Measurements from ENCODE around the gene STN1. TPM values are rescaled to one million over a fixed set of nuclear protein-coding genes. Genes with fewer than 3 reads are reported as not detected.

Gene STN1
- total and polyA plus RNA-seq, 2 of the 8 experiments (the other 6 are each of a cell fraction or from before 2014, with no cell fraction given) = 10.1 to 12.4 TPM

GRCh38 chr10:103958996-103959395 lies 41.0 kb upstream of the STN1 start (continued):
- TF ChIP-seq SIX5 (IDR thresholded peaks at IDR 0.05; ENCODE audit: low read depth, low read length) (no peak), CHD2 (IDR thresholded peaks at IDR 0.05; ENCODE audit: low read length) (no peak), CBX8 (IDR thresholded peaks at IDR 0.05; ENCODE audit: borderline replicate concordance, low read depth, low read length) (no peak)

Measured in H1 (cell line).